NT2/D1 (cell line): Measurements from ENCODE around the gene CKMT2.

ENCODE experiments used
- SUZ12 ChIP-seq: IDR thresholded peaks from 2 replicates; pipeline ENCODE4 v1.6.1; 2011; ENCODE audit not compliant: insufficient read length, insufficient read depth; ENCODE audit errors: extremely low read depth
- YY1 ChIP-seq: IDR thresholded peaks from 2 replicates; pipeline ENCODE4 v1.6.1; 2011; ENCODE audit not compliant: insufficient read length, insufficient read depth
- ZNF274 ChIP-seq: IDR thresholded peaks from 2 replicates; pipeline ENCODE4 v1.6.1; 2011; ENCODE audit warnings: mild to moderate bottlenecking, low read depth, low read length

DNA sequence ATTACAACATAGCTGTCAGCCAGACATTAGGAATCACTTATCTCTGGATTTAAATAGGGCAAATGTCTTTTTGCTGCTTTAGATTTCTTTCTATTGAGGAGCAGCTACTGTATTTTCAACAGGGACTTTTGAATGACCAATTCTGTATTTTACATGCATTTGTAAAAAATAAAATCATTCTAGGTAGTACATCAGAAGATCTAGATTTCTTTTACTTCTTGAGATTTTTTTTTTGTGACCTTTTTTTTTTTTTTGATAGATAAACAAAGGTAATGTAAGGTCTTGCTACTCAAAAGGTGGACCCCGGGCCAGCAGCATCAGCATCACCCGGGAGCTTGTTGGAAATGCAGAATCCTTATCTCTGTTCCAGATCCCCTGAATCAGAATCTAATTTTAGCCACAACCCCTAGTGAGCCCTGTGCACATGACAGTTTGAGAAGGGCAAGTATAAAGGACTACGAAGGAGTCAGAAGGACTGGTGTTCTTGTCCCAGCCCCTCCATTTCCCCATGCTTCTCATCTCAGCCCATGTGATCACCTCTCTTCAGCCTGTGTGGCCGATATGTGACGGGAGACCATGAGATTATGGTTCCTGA, 37.7 kb upstream of the CKMT2 start:
- TF ChIP-seq ZNF274 (no peak), YY1 (no peak), SUZ12 (no peak)
